ENCODE data around the gene CDKN2B-AS1.
A peak's percentile ranks its signal among the peaks of the same experiment; 100 is the strongest.

CDKN2B-AS1 gene

GRCh38 chr9:22031655-22032411 is 37.2 kb downstream of the CDKN2B-AS1 start:
- in situ Hi-C loops (cut with MboI; ENCODE audit: low sequenced_read_pairs): loop anchor here (25.0 kb wide), 1 partner anchor 430 kb away; no protein-coding TSS in a partner anchor
- Histone ChIP-seq H3K4me1 (peaks cover 18% of the 10 kb centered on the region), H3K27me3 (ENCODE audit: low read depth) (no peaks in the 10 kb centered on the region), H3K9me3 (no peaks in the 10 kb centered on the region), H3K36me3 (replicated peaks) (no peaks in the 10 kb centered on the region), H3K4me3 (no peak overlapping the region)
- DNase-seq (ENCODE audit: low spot score in 2 of 2): no peak

- Histone ChIP-seq H3K4me1 (peaks cover 18% of the 10 kb centered on the region), H3K27me3 (ENCODE audit: low read depth) (no peaks in the 10 kb centered on the region), H3K36me3 (replicated peaks) (no peaks in the 10 kb centered on the region), H3K9me3 (no peaks in the 10 kb centered on the region), H3K4me3 (no peak overlapping the region)
- in situ Hi-C loops (cut with MboI; ENCODE audit: low sequenced_read_pairs): loop anchor here (25.0 kb wide), 1 partner anchor 429 kb away; no protein-coding TSS in a partner anchor
- DNase-seq (ENCODE audit: low spot score in 2 of 2): peak; percentile 17 to 43
These were observed 38.5 kb downstream of the CDKN2B-AS1 start for GRCh38 chr9:22033012-22033630.

- peaks cover 9% of the 10 kb centered on the region for H3K4me1 ChIP-seq
- no peak overlapping the region for H3K4me3 ChIP-seq
- DNase-seq (ENCODE audit: low spot score in 2 of 2): no peak
- H3K36me3 ChIP-seq (replicated peaks): no peaks in the 10 kb centered on the region
- in situ Hi-C loops (cut with MboI; ENCODE audit: low sequenced_read_pairs): loop anchor here (25.0 kb wide), 1 partner anchor 427 kb away; no protein-coding TSS in a partner anchor
- no peaks in the 10 kb centered on the region for H3K9me3 ChIP-seq
- no peaks in the 10 kb centered on the region for H3K27me3 ChIP-seq (ENCODE audit: low read depth)
These were observed 41.0 kb downstream of the CDKN2B-AS1 start for GRCh38 chr9:22035591-22036011.

GRCh38 chr9:22036866-22037626 is 42.5 kb downstream of the CDKN2B-AS1 start:
- no peak for DNase-seq (ENCODE audit: low spot score in 2 of 2)
- H3K4me3 ChIP-seq: no peak overlapping the region
- H3K27me3 ChIP-seq (ENCODE audit: low read depth): no peaks in the 10 kb centered on the region
- no peaks in the 10 kb centered on the region for H3K36me3 ChIP-seq (replicated peaks)
- no peaks in the 10 kb centered on the region for H3K9me3 ChIP-seq
- in situ Hi-C loops (cut with MboI; ENCODE audit: low sequenced_read_pairs): loop anchor here (25.0 kb wide), 1 partner anchor 425 kb away; no protein-coding TSS in a partner anchor
- H3K4me1 ChIP-seq: peaks cover 9% of the 10 kb centered on the region

- no peaks in the 10 kb centered on the region for H3K27me3 ChIP-seq (ENCODE audit: low read depth)
- H3K4me1 ChIP-seq: no peaks in the 10 kb centered on the region; the same call in 1 of the 2 replicates
- no peaks in the 10 kb centered on the region for H3K9me3 ChIP-seq
- peak in 1 of 2 experiments; percentile 37 for DNase-seq (ENCODE audit: low spot score in 2 of 2)
- no peak overlapping the region for H3K4me3 ChIP-seq
- no peaks in the 10 kb centered on the region for H3K36me3 ChIP-seq (replicated peaks)
- in situ Hi-C loops (cut with MboI; ENCODE audit: low sequenced_read_pairs): loop anchor here (25.0 kb wide), 1 partner anchor 424 kb away; no protein-coding TSS in a partner anchor
These were observed 43.5 kb downstream of the CDKN2B-AS1 start for GRCh38 chr9:22037954-22038690.

GRCh38 chr9:22039258-22039657 is 44.7 kb downstream of the CDKN2B-AS1 start:
- Histone ChIP-seq H3K4me1 (no peaks in the 10 kb centered on the region), H3K27me3 (ENCODE audit: low read depth) (no peaks in the 10 kb centered on the region), H3K4me3 (no peak overlapping the region), H3K9me3 (no peaks in the 10 kb centered on the region), H3K36me3 (replicated peaks) (no peaks in the 10 kb centered on the region)
- DNase-seq (ENCODE audit: low spot score in 2 of 2): no peak
- in situ Hi-C loops (cut with MboI; ENCODE audit: low sequenced_read_pairs): loop anchor here (25.0 kb wide), 1 partner anchor 423 kb away; no protein-coding TSS in a partner anchor

GRCh38 chr9:22040760-22041159 is 46.2 kb downstream of the CDKN2B-AS1 start:
- Histone ChIP-seq H3K36me3 (replicated peaks) (no peaks in the 10 kb centered on the region), H3K4me3 (no peak overlapping the region), H3K4me1 (no peaks in the 10 kb centered on the region), H3K9me3 (no peaks in the 10 kb centered on the region), H3K27me3 (ENCODE audit: low read depth) (no peaks in the 10 kb centered on the region)
- DNase-seq (ENCODE audit: low spot score in 2 of 2): no peak
- in situ Hi-C loops (cut with MboI; ENCODE audit: low sequenced_read_pairs): loop anchor here (10.0 to 25.0 kb wide), 2 partner anchors 64 to 422 kb away; no protein-coding TSS in a partner anchor

- H3K36me3 ChIP-seq (replicated peaks): no peaks in the 10 kb centered on the region
- no peaks in the 10 kb centered on the region for H3K4me1 ChIP-seq
- H3K27me3 ChIP-seq (ENCODE audit: low read depth): no peaks in the 10 kb centered on the region
- H3K9me3 ChIP-seq: no peaks in the 10 kb centered on the region
- in situ Hi-C loops (cut with MboI; ENCODE audit: low sequenced_read_pairs): loop anchor here (10.0 to 25.0 kb wide), 2 partner anchors 63 to 421 kb away; no protein-coding TSS in a partner anchor
- no peak for DNase-seq (ENCODE audit: low spot score in 2 of 2)
- H3K4me3 ChIP-seq: no peak overlapping the region
These were observed 46.8 kb downstream of the CDKN2B-AS1 start for GRCh38 chr9:22041344-22041743.

GRCh38 chr9:22041775-22042174 is 47.2 kb downstream of the CDKN2B-AS1 start:
- no peaks in the 10 kb centered on the region for H3K27me3 ChIP-seq (ENCODE audit: low read depth)
- H3K9me3 ChIP-seq: no peaks in the 10 kb centered on the region
- in situ Hi-C loops (cut with MboI; ENCODE audit: low sequenced_read_pairs): loop anchor here (10.0 to 25.0 kb wide), 2 partner anchors 63 to 421 kb away; no protein-coding TSS in a partner anchor
- H3K36me3 ChIP-seq (replicated peaks): no peaks in the 10 kb centered on the region
- no peak overlapping the region for H3K4me3 ChIP-seq
- DNase-seq (ENCODE audit: low spot score in 2 of 2): no peak
- no peaks in the 10 kb centered on the region for H3K4me1 ChIP-seq

GRCh38 chr9:22043928-22044327 is 49.3 kb downstream of the CDKN2B-AS1 start:
- Histone ChIP-seq H3K4me3 (no peak overlapping the region), H3K27me3 (ENCODE audit: low read depth) (no peaks in the 10 kb centered on the region), H3K9me3 (no peaks in the 10 kb centered on the region), H3K36me3 (replicated peaks) (no peaks in the 10 kb centered on the region), H3K4me1 (no peaks in the 10 kb centered on the region)
- in situ Hi-C loops (cut with MboI; ENCODE audit: low sequenced_read_pairs): loop anchor here (10.0 to 25.0 kb wide), 2 partner anchors 61 to 418 kb away; no protein-coding TSS in a partner anchor
- DNase-seq (ENCODE audit: low spot score in 2 of 2): no peak

GRCh38 chr9:22044583-22044982 is 50.0 kb downstream of the CDKN2B-AS1 start:
- Histone ChIP-seq H3K9me3 (no peaks in the 10 kb centered on the region), H3K27me3 (ENCODE audit: low read depth) (no peaks in the 10 kb centered on the region), H3K4me1 (no peaks in the 10 kb centered on the region), H3K4me3 (no peak overlapping the region), H3K36me3 (replicated peaks) (no peaks in the 10 kb centered on the region)
- in situ Hi-C loops (cut with MboI; ENCODE audit: low sequenced_read_pairs): loop anchor here (10.0 to 25.0 kb wide), 2 partner anchors 60 to 418 kb away; no protein-coding TSS in a partner anchor
- no peak for DNase-seq (ENCODE audit: low spot score in 2 of 2)

- no peak for DNase-seq (ENCODE audit: low spot score in 2 of 2)
- in situ Hi-C loops (cut with MboI; ENCODE audit: low sequenced_read_pairs): loop anchor here (10.0 to 25.0 kb wide), 2 partner anchors 59 to 417 kb away; no protein-coding TSS in a partner anchor
- H3K4me3 ChIP-seq: no peak overlapping the region
- no peaks in the 10 kb centered on the region for H3K9me3 ChIP-seq
- H3K27me3 ChIP-seq (ENCODE audit: low read depth): no peaks in the 10 kb centered on the region
- no peaks in the 10 kb centered on the region for H3K4me1 ChIP-seq
- no peaks in the 10 kb centered on the region for H3K36me3 ChIP-seq (replicated peaks)
These were observed 50.8 kb downstream of the CDKN2B-AS1 start for GRCh38 chr9:22045423-22045822.

Data from HAP-1 (cell line).